Ovary (tissue), 3 donors: Measurements from ENCODE around the gene KRTAP13-4.

Experiments
- CTCF ChIP-seq, 3 donors: fragments of 450-650 bp in 2 of 3; fragments of 200-600 bp in 1 of 3; IDR thresholded peaks; one replicate each; pipeline versions ENCODE4 v1.5.1 to v1.8.0; 2016 to 2022; ENCODE audit warnings: antibody characterized with exemption in 3 of 3, mild to moderate bottlenecking in 1 of 3
- EP300 ChIP-seq: sonication (generic); formaldehyde crosslinking; IDR thresholded peaks from one replicate; pipeline ENCODE4 v1.6.1; 2017; ENCODE audit warnings: antibody characterized with exemption
- POLR2A ChIP-seq: fragments of 450-650 bp; IDR thresholded peaks from one replicate; pipeline ENCODE4 v1.6.1; 2017; ENCODE audit warnings: antibody characterized with exemption, mild to moderate bottlenecking, moderate library complexity
- donor health status: DM: no; HTN: no; CAD: no.

- no peak for TF ChIP-seq CTCF (IDR thresholded peaks at IDR 0.05)
- TF ChIP-seq POLR2A, result no peak
- no peak for TF ChIP-seq EP300
These were observed 48.0 kb downstream of the KRTAP13-4 start for GRCh38 chr21:30478004-30478403.
